NK-92 (cell line): Measurements from ENCODE around the gene CHRM2.

ENCODE experiments used
- DNase-seq: peaks from one replicate; lab custom pipeline; 2025; ENCODE audit not compliant: unreplicated experiment; lab: John Stamatoyannopoulos, UW

The CHRM2 gene

DNA sequence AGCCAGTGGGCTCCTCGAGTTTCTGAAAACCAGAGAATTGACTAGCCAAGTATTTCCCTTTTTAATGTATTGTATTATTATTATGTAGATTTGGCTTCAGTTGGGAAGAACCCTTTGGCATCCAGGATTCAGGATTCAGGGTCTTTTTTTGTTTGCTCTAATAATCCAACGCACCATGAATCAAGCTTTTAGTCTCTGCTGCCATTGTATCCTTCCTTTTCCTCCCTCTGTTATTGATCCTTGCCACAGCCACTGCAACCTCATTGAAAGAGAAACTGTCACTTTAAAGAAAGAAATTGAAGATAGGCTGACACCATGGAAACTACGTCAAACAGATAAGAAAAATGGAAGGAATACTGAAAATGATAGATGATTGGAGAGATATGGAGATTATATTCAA lies 150.0 kb downstream of the CHRM2 start:
- DNase-seq = no peak

GRCh38 chr7:137020351-137020750 lies 151.9 kb downstream of the CHRM2 start:
- no peak for DNase-seq

DNA sequence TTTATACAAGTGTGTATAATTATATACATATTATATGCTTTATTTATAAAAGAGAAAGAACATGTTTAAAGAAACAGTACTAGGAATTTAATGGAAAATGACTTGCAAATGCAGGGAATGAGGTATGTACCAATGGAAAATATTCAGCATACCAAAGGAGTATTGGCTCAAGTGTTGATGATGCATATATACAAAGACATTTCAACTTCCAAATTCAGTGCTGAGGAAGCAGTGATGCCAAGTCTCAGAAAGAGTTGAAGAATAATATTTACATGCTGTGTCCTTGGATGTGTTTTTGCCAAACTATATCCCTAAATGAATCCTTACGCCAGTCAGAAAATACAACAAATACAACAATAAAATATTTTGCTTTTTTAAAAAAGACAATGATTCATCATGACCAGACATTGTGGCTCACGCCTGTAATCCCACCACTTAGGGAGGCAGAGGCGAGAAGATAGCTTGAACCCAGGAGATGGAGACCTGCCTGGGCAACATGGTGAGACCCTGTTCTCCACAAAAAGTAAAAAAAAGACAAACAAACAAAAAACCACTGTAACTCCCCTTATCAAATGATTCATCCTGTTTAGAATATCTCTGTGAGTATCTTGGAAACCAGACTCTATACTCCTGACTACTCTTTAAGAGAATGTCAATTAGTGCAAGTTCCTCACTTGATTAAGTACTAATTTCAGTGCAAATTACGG lies 157.2 kb downstream of the CHRM2 start:
- no peak for DNase-seq

GRCh38 chr7:137026176-137026500 lies 157.7 kb downstream of the CHRM2 start:
- DNase-seq = no peak

GRCh38 chr7:137032436-137032835 lies 164.0 kb downstream of the CHRM2 start:
- no peak for DNase-seq

GRCh38 chr7:137036768-137037167 lies 168.3 kb downstream of the CHRM2 start:
- DNase-seq = no peak

- no peak for DNase-seq
Measured at GRCh38 chr7:137038706-137039105, 170.3 kb downstream of the CHRM2 start.

- no peak for DNase-seq
Measured at GRCh38 chr7:137040745-137041144, 172.3 kb downstream of the CHRM2 start.

DNA sequence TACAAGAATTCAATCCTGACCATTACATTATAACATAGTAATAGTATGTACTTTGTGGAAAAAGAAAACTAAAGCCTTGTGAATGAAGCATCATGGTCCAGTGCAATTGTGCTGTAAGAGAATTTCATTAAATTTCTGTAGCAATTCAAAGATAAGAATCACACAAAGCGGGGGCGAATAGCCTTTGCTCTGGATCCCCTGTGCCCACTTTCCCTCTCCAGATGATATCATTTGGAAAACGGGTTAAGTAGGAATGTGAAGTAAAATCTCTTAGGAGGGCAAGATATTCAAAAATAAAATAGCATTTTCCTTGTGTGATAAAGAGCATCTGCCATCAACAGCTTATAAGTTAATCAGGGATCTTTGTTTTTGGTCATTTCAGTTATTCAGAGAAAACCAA lies 177.1 kb downstream of the CHRM2 start:
- no peak for DNase-seq

DNA sequence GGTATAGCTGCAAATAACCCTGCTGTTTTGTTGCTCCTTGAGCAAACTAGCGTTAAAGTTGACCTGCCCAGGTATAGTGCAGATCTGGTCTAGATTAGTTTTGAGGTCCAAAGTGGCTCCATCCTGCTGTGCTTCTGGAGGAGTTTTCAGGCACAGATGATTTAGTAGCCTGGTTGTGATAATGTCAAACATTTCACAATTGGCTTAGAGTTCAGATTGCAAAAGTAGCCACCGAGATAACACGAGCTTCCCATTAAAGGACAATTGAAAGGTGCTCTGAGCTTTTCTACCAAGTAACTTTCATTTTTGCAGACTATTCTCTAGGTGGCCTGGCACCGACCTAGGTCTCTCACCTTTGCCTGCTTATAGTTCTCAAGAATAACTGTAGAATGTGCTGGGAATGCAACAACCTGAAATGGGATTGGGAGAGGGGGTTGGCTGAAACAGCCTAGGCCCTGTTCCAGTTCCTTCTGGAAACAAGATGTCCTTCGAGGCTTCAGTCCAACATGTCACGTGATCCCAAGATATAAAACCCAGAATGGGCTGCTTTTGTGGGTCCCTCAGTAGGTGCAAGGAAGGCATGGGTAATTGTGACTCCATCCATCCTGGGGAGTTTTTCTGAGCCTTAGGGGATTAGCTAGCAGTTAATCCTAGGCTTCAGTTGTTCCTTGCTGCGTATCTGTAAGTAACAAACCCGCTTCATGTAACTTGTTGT lies 201.0 kb downstream of the CHRM2 start:
- DNase-seq = no peak
